Measurements from ENCODE around the gene SLC16A12. TPM values are rescaled to one million over a fixed set of nuclear protein-coding genes. Genes with fewer than 3 reads are reported as not detected.

Gene SLC16A12
- total RNA-seq, 1 experiment from 2014 or later = 0.77 TPM

DNA sequence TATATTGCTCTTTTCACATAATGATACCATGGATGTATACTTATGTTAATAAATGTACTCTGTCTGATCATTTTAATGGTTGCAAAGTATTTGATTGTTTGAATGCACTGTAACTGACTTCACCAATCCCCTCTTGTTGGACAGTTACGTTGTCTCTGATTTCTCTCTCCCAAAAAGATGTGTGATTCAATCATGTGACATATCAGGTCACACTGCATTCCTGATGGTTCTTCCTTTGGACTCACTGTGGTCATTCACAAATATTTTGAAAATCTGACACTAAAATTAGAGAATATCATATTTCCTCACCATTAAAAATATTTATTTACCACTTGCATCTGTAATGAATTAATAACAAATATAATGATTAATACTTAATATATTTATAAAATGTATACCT lies 22.2 kb downstream of the SLC16A12 start:
- Histone ChIP-seq H3T11ph (ENCODE audit: low read length) (no peak overlapping the region), H3K56ac (ENCODE audit: insufficient read length, low read depth, low read length) (no peak overlapping the region), H4K5ac (ENCODE audit: insufficient read length, low read depth, low read length) (no peak overlapping the region), H3K14ac (ENCODE audit: insufficient read depth, low read length) (no peak overlapping the region), H3K9me3 (ENCODE audit: control insufficient read depth, low read depth, low read length) (no peaks in the 10 kb centered on the region), H3K23me2 (ENCODE audit: insufficient read length, low read depth, low read length, poor library complexity, severe bottlenecking) (no peaks in the 10 kb centered on the region), H3K23ac (ENCODE audit: insufficient read length, low read depth, low read length) (no peak overlapping the region), H3K79me2 (ENCODE audit: insufficient read depth, low read length) (no peaks in the 10 kb centered on the region), H4K20me1 (ENCODE audit: control insufficient read depth, insufficient read depth, insufficient read length) (no peaks in the 10 kb centered on the region), H2BK12ac (ENCODE audit: insufficient read length, low read depth, low read length) (no peak overlapping the region), H3K18ac (ENCODE audit: insufficient read length, low read depth, low read length) (no peak overlapping the region), H3K9ac (ENCODE audit: extremely low read depth, insufficient read length, low read length) (no peak overlapping the region), H3K79me1 (ENCODE audit: insufficient read depth, low read depth, low read length, poor library complexity, severe bottlenecking) (no peaks in the 10 kb centered on the region), H3K27ac (ENCODE audit: insufficient read length, low read depth, low read length) (no peak overlapping the region), H2BK120ac (ENCODE audit: low read depth, low read length, poor library complexity, severe bottlenecking) (no peak overlapping the region), H3K4me1 (ENCODE audit: insufficient read depth, low read length) (no peaks in the 10 kb centered on the region; the same call in 1 of the 2 replicates), H2BK20ac (ENCODE audit: low read depth, low read length, poor library complexity, severe bottlenecking) (no peak overlapping the region), H2AFZ (ENCODE audit: low read length) (no peak overlapping the region), H2BK15ac (ENCODE audit: low read depth, low read length) (no peak overlapping the region), H4K8ac (replicated peaks; ENCODE audit: insufficient read length, low read depth, low read length) (no peak overlapping the region), H2BK5ac (ENCODE audit: insufficient read length, low read length) (no peak overlapping the region), H2AK5ac (ENCODE audit: insufficient read length, low read length) (no peak overlapping the region), H4K91ac (ENCODE audit: insufficient read length, low read depth, low read length) (no peak overlapping the region), H3K4me2 (ENCODE audit: insufficient read depth, insufficient read length, low read length) (no peak overlapping the region), H3K4ac (ENCODE audit: low read depth, low read length) (no peak overlapping the region), H3K27me3 (ENCODE audit: insufficient read depth, low read length) (no peaks in the 10 kb centered on the region)
- no peak overlapping the region for H3K4me3 Mint-ChIP-seq
- H3K9me3 Mint-ChIP-seq = peaks cover 0 to 10% of the 10 kb centered on the region in 2 experiments; a peak in 3 of 5 replicates
- TF ChIP-seq, protein P1, sequence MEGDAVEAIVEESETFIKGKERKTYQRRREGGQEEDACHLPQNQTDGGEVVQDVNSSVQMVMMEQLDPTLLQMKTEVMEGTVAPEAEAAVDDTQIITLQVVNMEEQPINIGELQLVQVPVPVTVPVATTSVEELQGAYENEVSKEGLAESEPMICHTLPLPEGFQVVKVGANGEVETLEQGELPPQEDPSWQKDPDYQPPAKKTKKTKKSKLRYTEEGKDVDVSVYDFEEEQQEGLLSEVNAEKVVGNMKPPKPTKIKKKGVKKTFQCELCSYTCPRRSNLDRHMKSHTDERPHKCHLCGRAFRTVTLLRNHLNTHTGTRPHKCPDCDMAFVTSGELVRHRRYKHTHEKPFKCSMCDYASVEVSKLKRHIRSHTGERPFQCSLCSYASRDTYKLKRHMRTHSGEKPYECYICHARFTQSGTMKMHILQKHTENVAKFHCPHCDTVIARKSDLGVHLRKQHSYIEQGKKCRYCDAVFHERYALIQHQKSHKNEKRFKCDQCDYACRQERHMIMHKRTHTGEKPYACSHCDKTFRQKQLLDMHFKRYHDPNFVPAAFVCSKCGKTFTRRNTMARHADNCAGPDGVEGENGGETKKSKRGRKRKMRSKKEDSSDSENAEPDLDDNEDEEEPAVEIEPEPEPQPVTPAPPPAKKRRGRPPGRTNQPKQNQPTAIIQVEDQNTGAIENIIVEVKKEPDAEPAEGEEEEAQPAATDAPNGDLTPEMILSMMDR (conservative IDR thresholded peaks at IDR 0.05) = no peak
- H3K36me3 Mint-ChIP-seq (ENCODE audit: insufficient read depth in 1 of 3, low read depth in 3 of 3) = peaks cover 0 to 7% (median 0%) of the 10 kb centered on the region in 3 experiments; a peak in 1 of 7 replicates
- peaks cover 17 to 19% of the 10 kb centered on the region in 2 experiments for H3K4me1 Mint-ChIP-seq
- no peaks in the 10 kb centered on the region; the same call in none of the 2 replicates for H3K27me3 Mint-ChIP-seq (ENCODE audit: low read depth)
- H3K27ac Mint-ChIP-seq = no peak overlapping the region
- no CpG with 5 or more reads among the region's 1 CpG for WGBS (ENCODE audit: extremely low coverage, insufficient read length, low lambda C conversion rate)
- no peak for DNase-seq

All from H9 (cell line).